Neuronal stem cell (in vitro differentiated cells): ENCODE measurements around the gene PACS2.

Experiments used
- DNase-seq: peaks from one replicate; pipeline ENCODE4 v3.0.0-alpha.2; 2013; ENCODE audit warnings: low spot score
- H2AFZ ChIP-seq: one replicate; pipeline ENCODE4 v1.6.1; 2013; ENCODE audit warnings: mild to moderate bottlenecking, low read length, inconsistent platforms
- H2AK5ac ChIP-seq: 2 replicates; pipeline ENCODE4 v1.6.1; 2013; ENCODE audit warnings: low read depth, mild to moderate bottlenecking, inconsistent platforms, low read length, moderate library complexity, mixed read lengths
- H2BK120ac ChIP-seq: 2 replicates; pipeline ENCODE4 v1.6.1; 2013; ENCODE audit warnings: low read depth, mild to moderate bottlenecking, inconsistent platforms, low read length, moderate library complexity, mixed read lengths
- H2BK12ac ChIP-seq: one replicate; pipeline ENCODE4 v1.6.1; 2013; ENCODE audit warnings: low read length, inconsistent platforms
- H2BK15ac ChIP-seq: 2 replicates; pipeline ENCODE4 v1.6.1; 2013; ENCODE audit warnings: mild to moderate bottlenecking, low read length, inconsistent platforms, mixed read lengths
- H2BK5ac ChIP-seq: one replicate; pipeline ENCODE4 v1.6.1; 2013; ENCODE audit warnings: inconsistent platforms, mild to moderate bottlenecking, low read length, moderate library complexity
- H3K14ac ChIP-seq: one replicate; pipeline ENCODE4 v1.6.1; 2013; ENCODE audit warnings: low read length, inconsistent platforms
- H3K18ac ChIP-seq: 2 replicates; pipeline ENCODE4 v1.6.1; 2013; ENCODE audit warnings: low read length, inconsistent platforms
- H3K23ac ChIP-seq: 2 replicates; pipeline ENCODE4 v1.6.1; 2013; ENCODE audit warnings: low read depth, mild to moderate bottlenecking, mixed read lengths, low read length, inconsistent platforms; ENCODE audit not compliant: poor library complexity
- H3K27ac ChIP-seq: replicated peaks from 3 replicates; pipeline ENCODE4 v1.5.1; 2013; ENCODE audit warnings: low read length, inconsistent platforms
- H3K27me3 ChIP-seq, 3 experiments: 2 replicates each; pipeline ENCODE4 v1.6.1; 2013; ENCODE audit warnings: low read length in 3 of 3, mild to moderate bottlenecking in 2 of 3, inconsistent platforms in 1 of 3, low read depth in 1 of 3, mixed read lengths in 1 of 3, moderate library complexity in 1 of 3; ENCODE audit not compliant: control insufficient read depth in 3 of 3, insufficient read depth in 3 of 3
- H3K36me3 ChIP-seq, 2 donors: replicated peaks in 1 of 2; 2 replicates each; pipeline ENCODE4 v1.6.1; 2013; ENCODE audit warnings: low read length in 2 of 2; ENCODE audit not compliant: control insufficient read depth in 2 of 2, insufficient read depth in 2 of 2
- H3K4ac ChIP-seq: 2 replicates; pipeline ENCODE4 v1.6.1; 2013; ENCODE audit warnings: inconsistent platforms, mild to moderate bottlenecking, low read length, moderate library complexity
- H3K4me1 ChIP-seq, 2 donors: 1 replicate in 1 of 2; 2 replicates in 1 of 2; pipeline ENCODE4 v1.6.1; 2013; ENCODE audit warnings: low read length in 2 of 2, low read depth in 1 of 2; ENCODE audit not compliant: control insufficient read depth in 2 of 2, insufficient read depth in 1 of 2
- H3K4me2 ChIP-seq: one replicate; pipeline ENCODE4 v1.6.1; 2013; ENCODE audit warnings: mild to moderate bottlenecking, low read length, inconsistent platforms; ENCODE audit not compliant: insufficient read depth, poor library complexity, severe bottlenecking
- H3K4me3 ChIP-seq, 2 donors: 2 replicates each; pipeline ENCODE4 v1.5.1; 2013; ENCODE audit warnings: low read length in 2 of 2, mild to moderate bottlenecking in 2 of 2, inconsistent platforms in 1 of 2, moderate library complexity in 1 of 2
- H3K79me1 ChIP-seq: one replicate; pipeline ENCODE4 v1.6.1; 2013; ENCODE audit warnings: low read depth, mild to moderate bottlenecking, inconsistent platforms, low read length, moderate library complexity
- H3K9ac ChIP-seq: one replicate; pipeline ENCODE4 v1.6.1; 2013; ENCODE audit warnings: mild to moderate bottlenecking, low read depth, low read length, inconsistent platforms; ENCODE audit not compliant: poor library complexity
- H3K9me3 ChIP-seq, 2 donors: replicated peaks in 1 of 2; 2 replicates each; pipeline versions ENCODE3 to v1.6.1; 2013; ENCODE audit warnings: low read length in 2 of 2, mild to moderate bottlenecking in 2 of 2, inconsistent platforms in 1 of 2, low read depth in 1 of 2, mixed read lengths in 1 of 2, moderate library complexity in 1 of 2; ENCODE audit not compliant: control insufficient read depth in 2 of 2, insufficient read depth in 1 of 2
- H4K8ac ChIP-seq: one replicate; pipeline ENCODE4 v1.6.1; 2013; ENCODE audit warnings: low read depth, mild to moderate bottlenecking, inconsistent platforms, low read length, moderate library complexity
- H4K91ac ChIP-seq: one replicate; pipeline ENCODE4 v1.6.1; 2013; ENCODE audit warnings: low read length, low read depth, mild to moderate bottlenecking, inconsistent platforms; ENCODE audit not compliant: poor library complexity
- WGBS, 2 donors: extraction: QIAGEN DNeasy Blood & Tissue Kit; methylation state at CpG; one replicate each; pipeline ENCODE4 v1.1.7; 2013; ENCODE audit warnings: missing lambda C conversion rate in 2 of 2, mixed read lengths in 1 of 2; ENCODE audit not compliant: insufficient read length in 2 of 2, insufficient replicate concordance in 1 of 2; ENCODE audit errors: extremely low coverage in 2 of 2; 5-methylcytosine and 5-hydroxymethylcytosine counted together

PACS2 gene

GRCh38 chr14:105311838-105312237 lies 2.7 kb upstream of the PACS2 start:
- H3K4ac ChIP-seq = no peak overlapping the region
- no peak overlapping the region for H3K18ac ChIP-seq
- H2BK120ac ChIP-seq = no peak overlapping the region
- peaks cover 0 to 23% (median 8%) of the 10 kb centered on the region in 3 experiments for H3K27me3 ChIP-seq
- H3K36me3 ChIP-seq = no peaks in the 10 kb centered on the region
- H3K4me2 ChIP-seq = no peak overlapping the region
- no peak overlapping the region for H4K8ac ChIP-seq
- peaks cover 0 to 2% of the 10 kb centered on the region in 2 donors for H3K9me3 ChIP-seq
- no CpG with 5 or more reads among the region's 12 CpGs for WGBS, 2 donors
- peaks cover 9% of the 10 kb centered on the region for H3K79me1 ChIP-seq
- H3K14ac ChIP-seq = peak overlapping the region; percentile 11
- peak overlapping the region; percentile 21 for H3K23ac ChIP-seq
- no peak overlapping the region for H2BK12ac ChIP-seq
- peaks cover 7 to 19% of the 10 kb centered on the region in 2 donors for H3K4me1 ChIP-seq
- no peak for DNase-seq
- H2BK5ac ChIP-seq = no peak overlapping the region
- H3K4me3 ChIP-seq = no peak overlapping the region
- no peak overlapping the region for H2AK5ac ChIP-seq
- no peak overlapping the region for H3K9ac ChIP-seq
- H4K91ac ChIP-seq = no peak overlapping the region
- no peak overlapping the region for H2BK15ac ChIP-seq
- peak overlapping the region; percentile 75 for H2AFZ ChIP-seq
- no peak overlapping the region for H3K27ac ChIP-seq

- Histone ChIP-seq H4K91ac (peak overlapping the region; percentile 60), H2BK5ac (no peak overlapping the region), H3K14ac (peak overlapping the region; percentile 2), H4K8ac (no peak overlapping the region), H3K4me2 (no peak overlapping the region), H3K23ac (peak overlapping the region; percentile 56), H3K4ac (no peak overlapping the region), H2AFZ (no peak overlapping the region), H3K9me3 (peaks cover 0 to 2% of the 10 kb centered on the region in 2 donors), H3K4me3 (peak overlapping the region in 1 of 2 donors; percentile 11), H2BK15ac (no peak overlapping the region), H2BK120ac (no peak overlapping the region), H2BK12ac (peak overlapping the region; percentile 68), H3K4me1 (peaks cover 7 to 19% of the 10 kb centered on the region in 2 donors), H3K79me1 (peaks cover 12% of the 10 kb centered on the region), H2AK5ac (peak overlapping the region; percentile 88), H3K36me3 (no peaks in the 10 kb centered on the region), H3K9ac (no peak overlapping the region), H3K27ac (no peak overlapping the region), H3K18ac (no peak overlapping the region), H3K27me3 (peaks cover 0 to 25% (median 8%) of the 10 kb centered on the region in 3 experiments)
- WGBS, 2 donors = no CpG with 5 or more reads among the region's 13 CpGs
- DNase-seq = no peak
Measured at GRCh38 chr14:105312973-105313372, 1.6 kb upstream of the PACS2 start.

GRCh38 chr14:105313381-105314286 lies 914 bp upstream of the PACS2 start:
- peak; percentile 57 for DNase-seq
- WGBS, 2 donors = no CpG with 5 or more reads among the region's 48 CpGs

GRCh38 chr14:105315211-105315721 lies 718 bp downstream of the PACS2 start:
- Histone ChIP-seq H3K23ac (peak overlapping the region; percentile 73), H3K79me1 (peaks cover 14% of the 10 kb centered on the region), H3K14ac (no peak overlapping the region), H3K18ac (peak overlapping the region; percentile 76), H3K27me3 (peaks cover 0 to 25% (median 8%) of the 10 kb centered on the region in 3 experiments), H3K4ac (no peak overlapping the region), H3K27ac (no peak overlapping the region), H3K9me3 (peaks cover 0 to 2% of the 10 kb centered on the region in 2 donors), H3K9ac (peak overlapping the region; percentile 77), H4K8ac (no peak overlapping the region), H4K91ac (no peak overlapping the region), H3K4me2 (peak overlapping the region; percentile 96), H3K36me3 (no peaks in the 10 kb centered on the region), H2BK15ac (no peak overlapping the region), H3K4me1 (peaks cover 7 to 19% of the 10 kb centered on the region in 2 donors), H2BK120ac (no peak overlapping the region), H2AK5ac (peak overlapping the region; percentile 86), H3K4me3 (peak overlapping the region; percentile 91 to 96), H2AFZ (peak overlapping the region; percentile 77), H2BK12ac (no peak overlapping the region), H2BK5ac (no peak overlapping the region)
- WGBS, 2 donors = no CpG with 5 or more reads among the region's 54 CpGs
- DNase-seq = no peak

More at GRCh38 chr14:105313381-105314286, 914 bp upstream of the PACS2 start:
- H4K91ac ChIP-seq = peak overlapping the region; percentile 60
- H3K27ac ChIP-seq = no peak overlapping the region
- H2BK15ac ChIP-seq = peak overlapping the region; percentile 7
- no peak overlapping the region for H3K9ac ChIP-seq
- H3K23ac ChIP-seq = peak overlapping the region; percentile 56
- H2BK120ac ChIP-seq = no peak overlapping the region
- peak overlapping the region; percentile 88 for H3K18ac ChIP-seq
- peak overlapping the region; percentile 68 for H2BK12ac ChIP-seq
- peak overlapping the region; percentile 88 for H2AK5ac ChIP-seq
- H4K8ac ChIP-seq = no peak overlapping the region
- peaks cover 12% of the 10 kb centered on the region for H3K79me1 ChIP-seq
- H3K9me3 ChIP-seq = peaks cover 0 to 2% of the 10 kb centered on the region in 2 donors
- H3K36me3 ChIP-seq = no peaks in the 10 kb centered on the region
- peaks cover 0 to 25% (median 8%) of the 10 kb centered on the region in 3 experiments for H3K27me3 ChIP-seq
- peaks cover 7 to 19% of the 10 kb centered on the region in 2 donors for H3K4me1 ChIP-seq
- H3K14ac ChIP-seq = no peak overlapping the region
- peak overlapping the region; percentile 77 for H3K4me2 ChIP-seq
- no peak overlapping the region for H2BK5ac ChIP-seq
- no peak overlapping the region for H3K4ac ChIP-seq
- H2AFZ ChIP-seq = peak overlapping the region; percentile 90
- H3K4me3 ChIP-seq = peak overlapping the region; percentile 54 to 77
